Endothelial cell of umbilical vein (primary cell): ENCODE results near the gene PLEKHA6. TPM values are rescaled to one million over a fixed set of nuclear protein-coding genes. Genes with fewer than 3 reads are reported as not detected.

Experiments used
- BruUV-seq: library from RNA; stranded (reverse); fragments of 400-500 nt; replicated peaks from 2 replicates; lab custom pipeline; 2021; lab: Mats Ljungman, UMichigan
- CTCF ChIA-PET: fragments of 300-600, 350-600 bp; sonication (Branson Sonifier 250); formaldehyde crosslinking; loops from one replicate; lab custom pipeline; 2021; ENCODE audit warnings: antibody characterized with exemption, inconsistent platforms; lab: Charles Lee
- POLR2A ChIA-PET: fragments of 300-600, 350-600 bp; sonication (Branson Sonifier 250); formaldehyde crosslinking; loops from one replicate; lab custom pipeline; 2021; ENCODE audit warnings: antibody characterized with exemption, inconsistent platforms; lab: Charles Lee
- DNase-seq: peaks from one replicate; pipeline ENCODE4 v3.0.0-alpha.2; 2011; ENCODE audit warnings: low read depth, low spot score
- FAIRE-seq: peaks from 2 replicates; lab custom pipeline; 2011; peaks lifted over from hg19 to GRCh38; lab: Jason Lieb, UNC
- H2AFZ ChIP-seq: 2 replicates; pipeline ENCODE4 v1.6.0; 2012; ENCODE audit warnings: low read depth, low read length, control low read depth, inconsistent platforms
- H3K27ac ChIP-seq: 2 replicates; pipeline ENCODE4 v1.5.1; 2011; ENCODE audit warnings: low read depth, mild to moderate bottlenecking, control low read depth, low read length, moderate library complexity; ENCODE audit not compliant: insufficient read depth
- H3K27me3 ChIP-seq, 2 experiments: 2 replicates each; pipeline versions ENCODE4 v1.6.0 to v1.6.1; 2011; ENCODE audit warnings: low read length in 2 of 2, mixed read lengths in 1 of 2; ENCODE audit not compliant: control insufficient read depth in 2 of 2, insufficient read depth in 2 of 2
- H3K36me3 ChIP-seq, 2 experiments: 2 replicates in 1 of 2; 3 replicates in 1 of 2; pipeline ENCODE4 v1.5.1; 2011; ENCODE audit warnings: low read length in 2 of 2, mild to moderate bottlenecking in 1 of 2, moderate library complexity in 1 of 2; ENCODE audit not compliant: control insufficient read depth in 2 of 2, insufficient read depth in 2 of 2; ENCODE audit errors: extremely low read depth in 1 of 2
- H3K4me1 ChIP-seq: 3 replicates; pipeline ENCODE4 v1.5.1; 2011; ENCODE audit warnings: mild to moderate bottlenecking, low read length; ENCODE audit not compliant: control insufficient read depth, insufficient read depth; ENCODE audit errors: extremely low read depth
- H3K4me2 ChIP-seq: 2 replicates; pipeline ENCODE4 v1.6.1; 2011; ENCODE audit warnings: low read length, control low read depth, mixed read lengths; ENCODE audit not compliant: insufficient read depth
- H3K4me3 ChIP-seq, 3 experiments: fragments of 200-600 bp in 1 of 3; sonication (generic), shearing (Covaris generic) in 1 of 3; replicated peaks in 1 of 3; 2 replicates each; pipeline ENCODE4 v1.5.1; 2011 to 2016; ENCODE audit warnings: control low read depth in 3 of 3, low read length in 3 of 3, mild to moderate bottlenecking in 2 of 3, inconsistent platforms in 1 of 3, low read depth in 1 of 3, moderate library complexity in 1 of 3; ENCODE audit not compliant: insufficient read depth in 1 of 3
- H3K79me2 ChIP-seq: 2 replicates; pipeline ENCODE4 v1.6.0; 2012; ENCODE audit warnings: low read length, inconsistent platforms; ENCODE audit not compliant: control insufficient read depth, insufficient read depth
- H3K9ac ChIP-seq: replicated peaks from 2 replicates; pipeline ENCODE3; 2011; ENCODE audit warnings: low read length, control low read depth; ENCODE audit not compliant: insufficient read depth; ENCODE audit errors: extremely low read depth
- H3K9me1 ChIP-seq: replicated peaks from 3 replicates; pipeline ENCODE4 v1.6.0; 2011; ENCODE audit warnings: mild to moderate bottlenecking, low read length; ENCODE audit not compliant: control insufficient read depth, insufficient read depth; ENCODE audit errors: extremely low read depth
- H3K9me3 ChIP-seq: replicated peaks from 2 replicates; pipeline ENCODE4 v1.5.1; 2012; ENCODE audit warnings: low read length, inconsistent platforms; ENCODE audit not compliant: control insufficient read depth, insufficient read depth
- H4K20me1 ChIP-seq: replicated peaks from 2 replicates; pipeline ENCODE3; 2011; ENCODE audit warnings: mild to moderate bottlenecking, low read length; ENCODE audit not compliant: control insufficient read depth, insufficient read depth; ENCODE audit errors: extremely low read depth
- EZH2 ChIP-seq: IDR thresholded peaks from 2 replicates; pipeline ENCODE4 v1.6.1; 2012; ENCODE audit warnings: borderline replicate concordance, low read depth, mild to moderate bottlenecking, moderate library complexity, low read length, inconsistent platforms; ENCODE audit not compliant: severe bottlenecking
- FOS ChIP-seq: IDR thresholded peaks from 2 replicates; pipeline ENCODE4 v1.6.1; 2011; ENCODE audit warnings: mild to moderate bottlenecking, low read length, moderate library complexity, borderline replicate concordance; ENCODE audit not compliant: insufficient read depth
- GATA2 ChIP-seq: IDR thresholded peaks from 2 replicates; pipeline ENCODE4 v1.7.0; 2011; ENCODE audit warnings: low read depth, mild to moderate bottlenecking, moderate library complexity, mixed read lengths, low read length; ENCODE audit not compliant: insufficient read length, insufficient read depth
- JUN ChIP-seq: IDR thresholded peaks from 2 replicates; pipeline ENCODE4 v1.6.1; 2011; ENCODE audit warnings: borderline replicate concordance, low read depth; ENCODE audit not compliant: insufficient read length, insufficient read depth
- MAX ChIP-seq: IDR thresholded peaks from 2 replicates; pipeline ENCODE4 v1.6.1; 2011; ENCODE audit not compliant: insufficient read depth, insufficient read length
- MYC ChIP-seq: IDR thresholded peaks from one replicate; pipeline ENCODE4 v1.6.1; 2011; ENCODE audit warnings: mild to moderate bottlenecking, low read depth, low read length
- POLR2A ChIP-seq: IDR thresholded peaks from 2 replicates; pipeline ENCODE4 v1.6.1; 2012; ENCODE audit warnings: low read depth, mild to moderate bottlenecking, control low read depth, low read length
- POLR2AphosphoS5 ChIP-seq: IDR thresholded peaks from 2 replicates; pipeline ENCODE4 v1.6.1; 2012; ENCODE audit warnings: low read depth, mild to moderate bottlenecking, control low read depth, low read length, moderate library complexity; ENCODE audit not compliant: insufficient read depth
- dilution Hi-C: fragments of 300-500 bp; cut with MboI; formaldehyde crosslinking; loops from one replicate; pipeline ENCODE4 v1.15.0; 2019; ENCODE audit warnings: low sequenced_read_pairs; ENCODE audit not compliant: extremely low pct_ligation_motif_present
- intact Hi-C: fragments of 100-400 bp; cut with micrococcal nuclease; formaldehyde crosslinking; loops from one replicate; pipeline ENCODE4 v1.10.0; 2022
- polyA plus RNA-seq, 4 experiments: library from polyadenylated mRNA; depleted of rRNA in 3 of 4; stranded (reverse) in 3 of 4; unstranded in 1 of 4; fragments of >200 nt; gene quantifications; 2 replicates each; pipeline versions ENCODE4 v1.2.1 to v1.2.3, GENCODE V29; 2011 to 2012; ENCODE audit warnings: missing spikeins in 1 of 4
- total RNA-seq: library from RNA; stranded (reverse); gene quantifications from 2 replicates; pipeline ENCODE4 v1.2.3, GENCODE V29; 2021
- TF ChIP-seq, protein P1 (sequence below), 2 donors: IDR thresholded peaks; 1 replicate in 1 of 2; 2 replicates in 1 of 2; pipeline ENCODE4 v1.5.1; 2011; ENCODE audit warnings: low read length in 2 of 2, mild to moderate bottlenecking in 2 of 2, moderate library complexity in 2 of 2, control low read depth in 1 of 2, inconsistent platforms in 1 of 2, low read depth in 1 of 2; ENCODE audit not compliant: insufficient read depth in 1 of 2; ENCODE audit errors: extremely low read depth in 1 of 2

Gene PLEKHA6
- total and polyA plus RNA-seq, 2 donors (not counting 3 experiments of a cell fraction or from before 2014, with no cell fraction given), result 2.1 to 15.0 TPM

DNA sequence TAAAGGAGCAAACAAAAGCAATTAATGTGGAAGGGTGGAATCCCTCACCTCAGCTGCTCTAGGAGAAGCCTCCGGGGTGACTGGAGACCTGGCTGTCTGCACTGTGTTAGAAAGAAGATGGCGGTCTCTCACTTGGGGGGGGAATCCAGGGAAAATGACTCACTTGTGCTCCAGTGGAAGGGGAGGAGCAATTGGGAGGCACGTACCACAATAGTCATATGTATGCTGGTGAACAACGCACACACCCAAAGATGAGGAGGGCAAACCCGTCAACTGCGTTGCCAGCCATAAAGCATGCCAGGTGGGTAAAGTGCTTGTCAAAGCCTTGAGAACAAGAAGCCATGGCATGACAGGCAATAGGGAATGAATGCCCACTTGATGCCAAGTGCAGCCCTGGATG lies 22.1 kb downstream of the PLEKHA6 start:
- no TSS peak for BruUV-seq
- no peak overlapping the region for H3K4me3 ChIP-seq
- TF ChIP-seq MYC (no peak), MAX (no peak), GATA2 (no peak), POLR2AphosphoS5 (no peak), JUN (no peak), EZH2 (no peak), POLR2A (no peak), FOS (no peak)
- TF ChIP-seq, protein P1, sequence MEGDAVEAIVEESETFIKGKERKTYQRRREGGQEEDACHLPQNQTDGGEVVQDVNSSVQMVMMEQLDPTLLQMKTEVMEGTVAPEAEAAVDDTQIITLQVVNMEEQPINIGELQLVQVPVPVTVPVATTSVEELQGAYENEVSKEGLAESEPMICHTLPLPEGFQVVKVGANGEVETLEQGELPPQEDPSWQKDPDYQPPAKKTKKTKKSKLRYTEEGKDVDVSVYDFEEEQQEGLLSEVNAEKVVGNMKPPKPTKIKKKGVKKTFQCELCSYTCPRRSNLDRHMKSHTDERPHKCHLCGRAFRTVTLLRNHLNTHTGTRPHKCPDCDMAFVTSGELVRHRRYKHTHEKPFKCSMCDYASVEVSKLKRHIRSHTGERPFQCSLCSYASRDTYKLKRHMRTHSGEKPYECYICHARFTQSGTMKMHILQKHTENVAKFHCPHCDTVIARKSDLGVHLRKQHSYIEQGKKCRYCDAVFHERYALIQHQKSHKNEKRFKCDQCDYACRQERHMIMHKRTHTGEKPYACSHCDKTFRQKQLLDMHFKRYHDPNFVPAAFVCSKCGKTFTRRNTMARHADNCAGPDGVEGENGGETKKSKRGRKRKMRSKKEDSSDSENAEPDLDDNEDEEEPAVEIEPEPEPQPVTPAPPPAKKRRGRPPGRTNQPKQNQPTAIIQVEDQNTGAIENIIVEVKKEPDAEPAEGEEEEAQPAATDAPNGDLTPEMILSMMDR (IDR thresholded peaks at IDR 0.05; ENCODE audit: extremely low read depth in 1 of 2, insufficient read depth in 1 of 2, low read depth in 1 of 2, low read length in 2 of 2), result no peak
- H3K4me1 ChIP-seq, result peaks cover 20% of the 10 kb centered on the region
- no peak overlapping the region for H3K9ac ChIP-seq
- CTCF ChIA-PET, result no interaction called here
- POLR2A ChIA-PET, result no interaction called here
- no peaks in the 10 kb centered on the region for H3K36me3 ChIP-seq
- H3K9me3 ChIP-seq, result no peaks in the 10 kb centered on the region
- H2AFZ ChIP-seq, result no peak overlapping the region
- H3K27me3 ChIP-seq, result no peaks in the 10 kb centered on the region
- dilution Hi-C loops, result loop anchor here (25.0 kb wide), 1 partner anchor 175 kb away; the partner anchor contains the start of genes ETNK2 and REN
- H4K20me1 ChIP-seq, result no peaks in the 10 kb centered on the region
- no peak overlapping the region for H3K27ac ChIP-seq
- DNase-seq (no peak), FAIRE-seq (no peak)
- H3K4me2 ChIP-seq, result no peak overlapping the region
- intact Hi-C loops, result no loop called here
- H3K9me1 ChIP-seq, result no peaks in the 10 kb centered on the region
- no peaks in the 10 kb centered on the region for H3K79me2 ChIP-seq
